Mucosa of descending colon (tissue), 3 donors: ENCODE results near the gene TMEM185B. TPM values are rescaled to one million over a fixed set of nuclear protein-coding genes. Genes with fewer than 3 reads are reported as not detected.

Experiments used
- ATAC-seq: fragments of 200-7000 bp; cut with Tn5 transposase; one replicate; pipeline ENCODE4 v1.9.1; 2020; ENCODE audit warnings: mild to moderate bottlenecking, moderate library complexity
- DNase-seq, 3 donors: peaks; one replicate each; pipeline ENCODE4 v3.0.0-alpha.2; 2020
- H3K36me3 ChIP-seq: fragments of 200-600 bp; one replicate; pipeline ENCODE4 v1.8.0; 2021; ENCODE audit warnings: low read depth, mild to moderate bottlenecking
- H3K4me1 ChIP-seq: fragments of 200-600 bp; one replicate; pipeline ENCODE4 v1.8.0; 2021; ENCODE audit warnings: low read depth, mild to moderate bottlenecking
- H3K4me3 ChIP-seq: fragments of 200-600 bp; one replicate; pipeline ENCODE4 v1.8.0; 2021; ENCODE audit warnings: mild to moderate bottlenecking
- H3K9me3 ChIP-seq: fragments of 200-600 bp; one replicate; pipeline ENCODE4 v1.8.0; 2021; ENCODE audit warnings: mild to moderate bottlenecking
- CTCF ChIP-seq: fragments of 200-600 bp; IDR thresholded peaks from one replicate; pipeline ENCODE4 v1.8.0; 2022; ENCODE audit warnings: antibody characterized with exemption, mild to moderate bottlenecking
- intact Hi-C, 2 donors: fragments of 100-400 bp; cut with DNase I in 1 of 2; cut with micrococcal nuclease in 1 of 2; formaldehyde crosslinking; loops; one replicate each; pipeline versions ENCODE4 v1.11.0 to v1.11.1; 2022; cut with DNase I, micrococcal nuclease
- total RNA-seq, 3 donors: library from RNA; stranded (reverse); fragmentation: NEBNext Ultra II Directional in 2 of 3; extraction: Animal tissue kit (Norgen Biotek cat#: 25700) in 2 of 3; gene quantifications; one replicate each; pipeline versions ENCODE4 v1.2.1 to v1.2.4, GENCODE V29; 2021 to 2023
- donor health status: DM: no; HTN: no; CAD: no; lungs with moderate emphysema.
- donor health status: DM: no; HTN: no; CAD: no.
- donor health status: DM: no; HTN: yes; CAD: no.

TMEM185B gene
- total RNA-seq, 3 donors from 2014 or later, result 13.6 to 19.0 (median 14.2) TPM

DNA sequence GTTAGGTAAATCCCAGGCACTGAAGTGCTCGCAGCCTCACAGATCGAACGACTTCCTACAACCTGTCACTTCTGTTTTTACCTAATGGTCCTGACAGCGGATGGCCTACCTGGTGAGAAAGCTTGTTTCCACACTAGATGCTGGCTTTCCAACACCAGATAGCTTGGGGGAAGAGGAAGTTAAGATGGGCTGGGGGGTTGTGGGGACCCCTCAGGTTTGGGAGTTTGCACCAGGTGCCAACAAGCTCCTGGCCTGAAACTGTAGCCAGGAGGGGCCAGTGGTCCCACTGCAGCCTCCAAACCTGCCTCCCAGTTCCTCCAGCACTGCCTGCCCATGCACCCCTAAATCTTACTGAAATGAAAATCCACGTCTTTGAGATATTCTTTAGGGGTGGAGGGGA, 3.9 kb downstream of the TMEM185B start:
- H3K9me3 ChIP-seq, result no peaks in the 10 kb centered on the region
- H3K36me3 ChIP-seq, result no peaks in the 10 kb centered on the region
- TF ChIP-seq CTCF, result no peak
- no peak overlapping the region for H3K4me3 ChIP-seq
- H3K4me1 ChIP-seq, result peaks cover 13% of the 10 kb centered on the region
- intact Hi-C loops, result no loop called here
- DNase-seq (no peak), ATAC-seq (no peak)

- ATAC-seq (no peak), DNase-seq (no peak)
- intact Hi-C loops, result no loop called here
- Histone ChIP-seq H3K4me1 (peaks cover 5% of the 10 kb centered on the region), H3K36me3 (no peaks in the 10 kb centered on the region), H3K9me3 (no peaks in the 10 kb centered on the region), H3K4me3 (no peak overlapping the region)
- no peak for TF ChIP-seq CTCF
Observed at GRCh38 chr2:120218181-120218580, 5.0 kb downstream of the TMEM185B start.

- no peak for TF ChIP-seq CTCF
- Histone ChIP-seq H3K9me3 (no peaks in the 10 kb centered on the region), H3K36me3 (no peaks in the 10 kb centered on the region), H3K4me3 (no peak overlapping the region), H3K4me1 (no peaks in the 10 kb centered on the region)
- no peak for ATAC-seq
- peak in 1 of 3 donors; percentile 37 for DNase-seq
- intact Hi-C loops, result no loop called here
Observed at GRCh38 chr2:120210270-120210693, 12.9 kb downstream of the TMEM185B start.

- Histone ChIP-seq H3K4me1 (no peaks in the 10 kb centered on the region), H3K4me3 (no peak overlapping the region), H3K9me3 (no peaks in the 10 kb centered on the region), H3K36me3 (no peaks in the 10 kb centered on the region)
- no peak for TF ChIP-seq CTCF
- DNase-seq (peak in 1 of 3 donors; percentile 31), ATAC-seq (no peak)
- intact Hi-C loops, result no loop called here
Observed at GRCh38 chr2:120209427-120210269, 13.6 kb downstream of the TMEM185B start.

DNA sequence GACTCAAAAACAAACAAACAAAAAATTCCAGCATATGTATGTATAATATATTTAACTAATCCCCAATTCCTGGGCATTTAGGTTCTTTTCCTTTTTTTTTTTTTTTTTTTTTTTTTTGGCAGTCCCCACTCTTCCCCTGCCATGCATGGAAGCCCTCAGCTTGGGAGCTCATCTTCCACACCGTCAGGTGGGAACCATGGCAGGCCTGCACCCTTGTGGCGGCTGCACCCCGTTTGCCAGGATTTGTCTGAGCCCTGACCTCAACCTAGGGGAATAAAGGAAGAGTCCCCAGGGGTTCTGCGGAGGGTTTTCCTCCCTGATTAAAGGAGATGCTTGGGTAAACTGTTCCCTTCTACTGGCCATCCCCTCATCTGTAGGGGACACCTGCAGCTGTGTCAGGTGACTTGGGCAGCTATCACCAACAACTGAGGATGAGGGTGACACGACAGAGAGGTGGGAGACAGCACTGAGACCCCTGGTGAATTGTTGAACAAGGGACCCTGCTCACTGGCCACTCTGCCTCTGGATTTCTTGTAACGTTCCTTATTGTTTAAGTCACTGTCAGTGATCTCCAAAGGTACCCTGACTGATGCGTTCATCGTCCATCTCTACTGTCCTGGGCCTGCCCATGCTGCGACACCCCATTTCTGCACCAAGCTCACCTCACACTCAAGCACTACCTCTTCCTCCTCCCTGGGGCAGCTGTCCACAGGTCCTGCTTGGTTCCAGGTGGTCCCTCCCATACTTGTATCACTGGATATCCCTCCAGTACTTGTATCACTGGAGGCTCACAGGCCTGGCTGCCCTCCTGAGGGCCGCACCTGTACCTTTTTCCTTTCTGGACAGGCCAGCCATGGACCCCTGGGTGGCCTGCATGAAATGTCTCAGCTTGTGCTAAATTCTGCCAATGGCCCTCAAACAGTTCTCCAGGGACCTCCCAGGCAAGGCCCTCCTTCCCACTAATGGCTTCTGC, 14.5 kb downstream of the TMEM185B start:
- TF ChIP-seq CTCF, result no peak
- Histone ChIP-seq H3K9me3 (no peaks in the 10 kb centered on the region), H3K4me3 (no peak overlapping the region), H3K4me1 (no peaks in the 10 kb centered on the region), H3K36me3 (no peaks in the 10 kb centered on the region)
- ATAC-seq (no peak), DNase-seq (no peak)
- intact Hi-C loops, result no loop called here
